ENCODE data around the gene TP53BP1. TPM values are rescaled to one million over a fixed set of nuclear protein-coding genes. Genes with fewer than 3 reads are reported as not detected.

TP53BP1 gene, protein sequence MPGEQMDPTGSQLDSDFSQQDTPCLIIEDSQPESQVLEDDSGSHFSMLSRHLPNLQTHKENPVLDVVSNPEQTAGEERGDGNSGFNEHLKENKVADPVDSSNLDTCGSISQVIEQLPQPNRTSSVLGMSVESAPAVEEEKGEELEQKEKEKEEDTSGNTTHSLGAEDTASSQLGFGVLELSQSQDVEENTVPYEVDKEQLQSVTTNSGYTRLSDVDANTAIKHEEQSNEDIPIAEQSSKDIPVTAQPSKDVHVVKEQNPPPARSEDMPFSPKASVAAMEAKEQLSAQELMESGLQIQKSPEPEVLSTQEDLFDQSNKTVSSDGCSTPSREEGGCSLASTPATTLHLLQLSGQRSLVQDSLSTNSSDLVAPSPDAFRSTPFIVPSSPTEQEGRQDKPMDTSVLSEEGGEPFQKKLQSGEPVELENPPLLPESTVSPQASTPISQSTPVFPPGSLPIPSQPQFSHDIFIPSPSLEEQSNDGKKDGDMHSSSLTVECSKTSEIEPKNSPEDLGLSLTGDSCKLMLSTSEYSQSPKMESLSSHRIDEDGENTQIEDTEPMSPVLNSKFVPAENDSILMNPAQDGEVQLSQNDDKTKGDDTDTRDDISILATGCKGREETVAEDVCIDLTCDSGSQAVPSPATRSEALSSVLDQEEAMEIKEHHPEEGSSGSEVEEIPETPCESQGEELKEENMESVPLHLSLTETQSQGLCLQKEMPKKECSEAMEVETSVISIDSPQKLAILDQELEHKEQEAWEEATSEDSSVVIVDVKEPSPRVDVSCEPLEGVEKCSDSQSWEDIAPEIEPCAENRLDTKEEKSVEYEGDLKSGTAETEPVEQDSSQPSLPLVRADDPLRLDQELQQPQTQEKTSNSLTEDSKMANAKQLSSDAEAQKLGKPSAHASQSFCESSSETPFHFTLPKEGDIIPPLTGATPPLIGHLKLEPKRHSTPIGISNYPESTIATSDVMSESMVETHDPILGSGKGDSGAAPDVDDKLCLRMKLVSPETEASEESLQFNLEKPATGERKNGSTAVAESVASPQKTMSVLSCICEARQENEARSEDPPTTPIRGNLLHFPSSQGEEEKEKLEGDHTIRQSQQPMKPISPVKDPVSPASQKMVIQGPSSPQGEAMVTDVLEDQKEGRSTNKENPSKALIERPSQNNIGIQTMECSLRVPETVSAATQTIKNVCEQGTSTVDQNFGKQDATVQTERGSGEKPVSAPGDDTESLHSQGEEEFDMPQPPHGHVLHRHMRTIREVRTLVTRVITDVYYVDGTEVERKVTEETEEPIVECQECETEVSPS (N-terminal part only)
- total RNA-seq, result 106 and 141 TPM in 2 replicates

DNA sequence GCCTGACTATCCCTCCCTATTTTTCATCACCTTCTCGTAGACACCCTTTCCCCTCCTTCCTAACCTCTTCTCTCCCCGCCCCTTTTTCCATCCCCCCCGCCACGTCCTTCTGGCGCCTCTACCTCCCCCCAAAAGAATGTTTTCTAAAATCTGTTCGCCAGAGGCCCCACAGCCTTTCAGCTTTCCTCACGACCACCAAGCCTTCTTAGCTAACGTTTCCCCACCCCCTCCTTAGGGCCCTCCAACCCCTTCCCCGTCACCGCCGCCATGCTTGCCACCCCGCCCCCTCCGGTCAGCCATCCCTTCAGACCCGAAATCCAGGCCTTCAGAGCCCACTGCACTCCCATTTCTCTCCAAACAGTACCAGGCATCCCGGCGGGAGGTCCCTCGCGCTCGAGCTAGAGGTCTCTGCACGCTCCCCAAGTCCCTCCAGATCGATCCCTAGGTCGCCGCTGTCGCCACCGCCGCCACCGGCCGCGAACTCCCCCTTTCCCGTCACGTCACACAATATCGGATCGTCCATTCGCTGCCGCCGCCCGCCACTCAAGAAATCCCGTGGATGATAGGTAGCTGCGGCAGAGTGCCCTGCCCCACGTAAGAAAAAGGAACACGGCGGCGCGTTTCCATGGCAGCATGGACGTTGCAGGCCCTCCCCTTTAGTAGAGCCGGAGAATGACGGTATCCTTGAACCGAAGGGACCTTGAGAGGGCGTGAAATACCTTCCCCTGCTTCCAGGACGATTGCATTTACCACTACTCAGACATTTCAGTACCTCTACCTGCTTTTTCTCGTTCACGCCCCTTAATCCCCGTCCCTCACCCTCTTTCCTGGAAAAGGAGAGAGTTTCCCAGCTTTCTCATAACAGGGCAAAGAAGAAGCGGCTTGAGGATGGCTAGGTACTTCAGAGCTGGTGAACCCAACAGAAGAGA lies at the start of gene TP53BP1:
Gene TP53BP1 (minus strand): TSS at position 484 of the 929 bp plus-strand sequence. CDS start 113 bp downstream, at position 371.

GRCh38 chr15:43517354-43518196 lies 24.6 kb upstream of the TP53BP1 start, which contains the start of gene MAP1A:
Gene MAP1A, plus strand, starts transcription at chr15:43517608. Its CDS starts 3,866 bp downstream, at chr15:43521474.

GRCh38 chr15:43370975-43371974 lies 121.7 kb downstream of the TP53BP1 start, which contains the start of the genes TUBGCP4 and ZSCAN29:
Gene TUBGCP4, plus strand, starts transcription at chr15:43371101. Its CDS starts 254 bp downstream, at chr15:43371355.
Gene ZSCAN29, minus strand, starts transcription at chr15:43371043. Its CDS starts 1,130 bp downstream, at chr15:43369913.

Other genes with a start within 250 kb of the TP53BP1 start
- gene TGM5, start 226.2 kb downstream of the TP53BP1 start, total RNA-seq, result not detected in 2 replicates
- gene TGM7, start 190.9 kb downstream of the TP53BP1 start, total RNA-seq, result not detected in 2 replicates
- 7.0 and 7.4 TPM in 2 replicates for gene LCMT2, start 162.6 kb downstream of the TP53BP1 start, total RNA-seq
- gene ZSCAN29, start 122.1 kb downstream of the TP53BP1 start, total RNA-seq, result 18.1 and 22.4 TPM in 2 replicates
- 9.8 and 14.2 TPM in 2 replicates for gene TUBGCP4, start 122.1 kb downstream of the TP53BP1 start, total RNA-seq
- 60.0 and 132 TPM in 2 replicates for gene MAP1A, start 24.5 kb upstream of the TP53BP1 start, total RNA-seq
- gene PPIP5K1, start 97.1 kb upstream of the TP53BP1 start, total RNA-seq, result 20.8 and 81.9 TPM in 2 replicates
- not detected in 2 replicates for gene CKMT1B, start 100.9 kb upstream of the TP53BP1 start, total RNA-seq
- gene STRC, start 125.6 kb upstream of the TP53BP1 start, total RNA-seq, result 0.09 and 0.30 TPM in 2 replicates
- gene CATSPER2, start 155.7 kb upstream of the TP53BP1 start, total RNA-seq, result 0.89 and 9.6 TPM in 2 replicates
- gene CKMT1A, start 200.7 kb upstream of the TP53BP1 start, total RNA-seq, result not detected in 2 replicates